GM18858 (cell line): Measurements from ENCODE around the gene ADM.

Experiments
- ATAC-seq: cut with Tn5 transposase; IDR thresholded peaks from one replicate; pipeline ENCODE4 v1.9.1; 2021; ENCODE audit not compliant: unreplicated experiment

Gene ADM

DNA sequence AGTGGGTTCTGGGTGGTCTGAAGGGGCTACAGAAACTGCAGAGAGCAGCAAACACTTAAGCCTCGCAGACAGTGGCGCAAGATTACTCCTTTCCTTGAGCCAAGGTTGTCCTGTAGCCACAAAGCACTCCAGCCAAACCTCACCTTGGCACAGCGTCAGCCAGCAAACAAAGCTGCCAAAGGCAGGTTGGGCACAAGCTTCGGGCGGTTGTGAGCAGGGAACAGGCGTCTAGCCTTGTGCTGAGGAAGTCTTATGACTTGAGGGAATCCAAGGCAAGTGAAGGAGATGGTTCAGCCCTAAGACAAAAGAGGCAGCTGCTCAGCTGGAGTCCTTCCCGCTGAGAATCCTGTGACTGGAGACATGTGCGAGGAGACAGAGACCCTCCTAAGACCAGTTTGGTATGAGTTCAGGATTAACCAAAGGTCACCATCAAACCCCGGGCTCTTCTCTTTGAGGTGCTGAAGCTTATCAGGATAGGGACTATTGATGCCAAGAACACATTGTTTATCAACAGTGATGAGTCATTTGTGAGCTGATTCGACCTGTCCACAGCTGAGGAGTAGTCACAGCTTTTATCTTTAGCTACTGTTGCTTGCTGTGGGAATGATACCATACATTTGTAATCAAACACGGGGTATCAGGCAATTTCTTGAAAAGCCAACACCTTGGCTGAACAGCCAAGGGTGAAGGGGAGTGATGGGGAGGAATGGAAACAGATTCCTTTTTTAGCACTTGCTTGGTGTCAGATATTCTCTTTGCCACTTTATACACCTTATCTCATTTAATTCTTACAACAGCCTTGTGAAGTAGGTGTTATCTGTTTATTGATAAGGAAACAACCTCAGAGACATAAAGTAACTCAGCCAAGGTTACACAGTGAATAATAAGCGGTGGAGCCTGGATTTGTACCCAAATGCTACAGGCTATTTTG is 4.6 kb downstream of the ADM start:
- ATAC-seq: no peak

DNA sequence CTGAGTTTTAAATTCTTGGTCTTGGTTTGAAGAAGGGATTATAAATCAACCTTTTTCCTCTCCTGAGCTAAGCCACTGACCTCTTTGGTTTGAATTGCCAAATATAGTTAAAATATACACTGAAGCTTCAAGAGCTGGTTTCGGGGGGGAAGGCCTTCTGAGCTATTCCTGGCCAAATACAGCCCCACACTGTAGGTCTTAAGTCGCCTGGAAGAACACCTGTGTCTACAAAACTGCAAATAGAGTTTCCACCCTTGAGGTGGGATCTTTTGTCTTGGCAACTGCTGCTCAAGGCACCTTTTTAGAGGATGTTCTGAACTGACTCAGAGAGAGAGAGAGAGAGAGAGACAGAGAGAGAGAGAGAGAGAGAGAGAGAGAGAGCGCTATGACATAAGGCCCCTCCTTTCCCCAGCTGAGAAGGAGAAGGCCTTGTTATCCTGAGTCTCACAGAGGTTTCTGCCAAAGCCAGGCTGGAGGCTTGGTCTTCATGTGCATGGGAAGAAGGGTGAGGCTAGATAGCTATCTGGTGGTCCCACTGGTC is 5.5 kb downstream of the ADM start:
- no peak for ATAC-seq

- no peak for ATAC-seq
Measured at GRCh38 chr11:10311802-10312201, 6.9 kb downstream of the ADM start.

DNA sequence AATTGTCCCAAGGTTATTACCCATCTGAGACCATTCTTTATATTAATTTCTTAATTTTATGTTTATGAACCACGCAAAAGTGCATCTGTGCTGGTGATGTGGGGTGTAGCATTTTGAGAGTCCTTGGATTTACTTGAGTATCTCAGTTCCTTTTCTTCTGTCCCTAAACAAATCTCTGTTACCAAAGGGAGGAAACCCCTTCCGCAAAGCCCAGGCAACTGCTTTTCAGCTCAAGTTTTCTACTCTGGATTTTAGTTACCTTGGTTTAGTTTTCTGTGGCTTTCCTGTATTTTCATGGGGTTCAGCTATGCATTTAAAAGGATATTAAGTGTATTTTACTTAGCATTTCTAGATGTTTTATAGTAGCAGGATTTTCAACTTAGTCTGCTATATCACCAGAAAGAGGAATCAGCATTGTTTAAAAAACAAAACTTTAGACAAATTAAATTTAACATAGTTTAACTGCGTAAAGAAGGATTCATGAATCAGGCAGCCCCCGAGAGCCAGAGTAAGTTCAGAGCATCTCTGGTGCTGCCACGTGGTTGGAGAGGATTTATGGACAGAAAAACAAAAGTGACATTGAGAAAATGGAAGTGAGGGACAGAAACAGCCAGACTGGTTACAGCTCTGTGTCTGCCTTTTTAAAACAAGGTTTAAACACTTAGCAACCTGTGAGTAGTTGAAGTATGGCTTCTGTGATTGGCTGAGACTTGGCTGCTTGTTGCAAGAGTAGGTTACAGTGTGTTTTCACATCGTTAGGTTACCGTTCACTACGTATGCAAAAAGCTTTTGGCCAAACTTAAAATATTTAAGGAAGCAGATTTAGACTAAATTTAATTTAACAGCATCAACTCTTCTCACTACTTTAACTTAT is 9.6 kb downstream of the ADM start:
- ATAC-seq: peak; percentile 79

- no peak for ATAC-seq
Measured at GRCh38 chr11:10315083-10315482, 10.2 kb downstream of the ADM start.

DNA sequence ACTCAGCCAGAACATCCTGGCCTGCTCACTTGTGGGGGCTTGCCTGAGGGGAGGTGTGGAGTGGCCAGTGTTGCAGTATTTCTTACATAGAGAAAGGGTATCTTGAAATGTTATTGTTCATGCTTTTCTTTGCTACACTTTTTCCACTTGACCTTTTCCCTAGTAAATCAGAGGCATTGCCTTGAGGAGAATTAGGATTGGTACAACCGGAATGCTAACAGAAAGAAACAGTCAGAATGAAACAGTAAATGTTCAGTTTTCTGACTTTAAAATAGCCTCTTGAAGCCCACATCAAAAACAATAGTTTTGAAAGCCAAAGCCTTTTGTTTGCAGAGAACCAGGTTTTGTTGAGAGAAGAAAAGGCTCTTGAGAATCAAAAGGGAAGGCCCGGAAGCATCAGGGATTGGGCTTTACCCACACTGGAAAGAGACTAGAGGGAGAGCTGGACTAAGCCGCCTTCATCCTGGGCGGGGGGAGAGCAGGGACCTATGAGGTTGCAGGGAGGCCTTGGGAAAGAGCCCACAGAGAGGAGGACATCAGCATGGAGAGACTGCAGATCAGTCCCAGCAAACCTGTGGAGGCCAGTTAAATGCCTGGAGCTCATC is 12.4 kb downstream of the ADM start:
- ATAC-seq: no peak

DNA sequence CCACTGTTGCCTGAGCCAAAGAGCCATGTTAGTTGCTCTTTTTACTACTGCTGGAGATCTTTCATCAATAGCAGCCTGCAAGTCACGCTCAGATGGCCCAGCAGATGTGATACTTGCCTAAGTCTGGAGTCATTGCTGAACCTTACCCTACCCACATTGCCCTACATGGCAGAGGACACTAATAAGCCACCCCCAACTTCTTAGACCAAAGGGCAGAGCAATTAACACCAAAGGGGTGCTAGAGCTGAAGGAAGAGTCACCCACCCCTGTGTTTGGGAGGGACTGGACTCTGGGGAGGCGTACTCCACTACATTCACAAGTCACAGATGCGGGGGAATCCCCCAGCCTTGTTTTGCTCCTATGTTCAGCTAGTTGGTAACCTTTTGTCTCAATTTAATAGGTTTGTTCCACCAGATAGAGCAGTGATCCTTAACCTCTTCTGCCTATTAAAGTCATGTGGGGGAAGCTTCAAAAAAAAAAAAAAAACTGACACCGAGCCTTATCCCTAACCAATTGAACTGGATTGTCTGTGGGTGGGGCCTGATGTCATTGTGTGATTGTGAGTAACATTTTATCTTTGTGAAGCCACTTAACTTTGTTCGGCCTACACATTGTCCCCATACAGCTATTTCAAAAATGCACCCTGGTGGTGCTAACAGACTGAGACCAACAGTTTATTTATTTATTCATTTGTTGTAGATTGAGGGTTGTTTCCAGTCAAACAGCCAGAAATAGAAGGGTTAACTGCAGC is 13.1 kb downstream of the ADM start:
- ATAC-seq: peak; percentile 39

DNA sequence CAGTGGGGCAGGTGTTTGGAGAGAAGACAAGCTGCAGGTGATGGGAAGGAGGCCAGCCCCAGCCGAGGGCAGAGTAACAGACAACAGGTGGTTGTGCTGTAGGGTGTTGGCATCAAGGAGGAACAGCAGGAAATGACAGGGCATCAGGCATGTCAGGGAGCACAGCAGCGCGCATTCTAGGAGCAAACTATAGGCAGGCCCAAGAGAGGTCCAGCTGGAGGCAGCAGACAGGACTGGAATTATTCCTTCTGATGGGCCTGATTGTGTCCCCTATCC is 13.6 kb downstream of the ADM start:
- no peak for ATAC-seq

DNA sequence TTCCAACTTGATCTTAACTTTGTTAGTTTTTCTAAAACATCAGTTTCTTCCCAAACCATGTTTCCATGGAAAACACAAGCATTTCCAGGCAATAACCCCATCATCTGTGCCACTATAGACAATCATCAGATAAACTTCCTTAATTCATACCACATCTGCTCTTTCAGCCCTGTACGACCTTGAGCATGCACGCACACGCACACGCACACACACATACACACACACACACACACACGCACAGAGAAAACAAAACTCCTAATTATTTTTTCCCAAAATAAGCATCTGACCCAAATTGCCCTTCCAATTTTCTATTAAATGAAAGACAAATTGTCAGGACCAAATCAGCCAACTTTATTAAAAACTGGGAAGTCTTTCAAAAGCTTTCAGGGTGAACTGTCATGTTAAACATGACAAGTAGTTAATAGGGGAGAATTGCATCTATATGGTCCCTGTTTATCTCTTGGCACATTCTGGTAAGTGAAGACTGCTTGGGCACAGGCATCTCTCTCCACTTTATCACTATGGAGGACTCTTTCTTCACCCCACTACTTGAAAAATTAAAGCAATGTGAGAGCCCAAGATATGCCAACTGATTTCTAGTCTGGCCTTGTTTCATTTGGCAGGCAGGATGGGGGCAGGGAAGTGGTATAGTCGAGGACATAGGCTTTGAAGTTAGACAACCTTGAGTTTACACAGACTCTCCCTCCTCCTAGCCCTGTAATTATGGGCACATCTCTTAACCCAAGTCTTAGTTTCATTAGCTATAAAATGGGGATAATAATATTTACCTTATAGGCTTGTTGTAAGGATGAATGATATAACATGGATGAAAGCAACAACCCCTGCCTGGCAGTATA is 15.1 kb downstream of the ADM start:
- ATAC-seq: no peak

GRCh38 chr11:10320736-10321465 is 16.0 kb downstream of the ADM start:
- ATAC-seq: no peak

DNA sequence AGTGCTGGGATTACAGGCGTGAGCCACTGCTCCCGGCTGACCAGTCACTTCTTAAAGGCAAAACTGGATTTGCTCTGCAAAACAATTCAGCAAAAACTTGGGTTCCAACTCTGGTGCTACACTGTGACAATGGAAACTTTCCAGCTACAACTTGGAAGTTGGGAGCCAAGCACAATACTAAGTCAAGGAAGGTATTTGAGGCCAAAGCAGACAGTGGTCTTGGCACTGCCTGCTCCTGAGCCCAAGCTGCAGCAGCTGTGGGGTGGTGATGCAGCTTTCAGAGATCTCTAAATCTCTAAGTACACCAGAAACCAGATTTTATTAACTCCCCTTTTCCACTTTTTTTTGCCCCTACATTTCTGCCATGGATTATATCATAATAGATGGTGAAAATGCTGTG is 17.5 kb downstream of the ADM start:
- ATAC-seq: no peak

DNA sequence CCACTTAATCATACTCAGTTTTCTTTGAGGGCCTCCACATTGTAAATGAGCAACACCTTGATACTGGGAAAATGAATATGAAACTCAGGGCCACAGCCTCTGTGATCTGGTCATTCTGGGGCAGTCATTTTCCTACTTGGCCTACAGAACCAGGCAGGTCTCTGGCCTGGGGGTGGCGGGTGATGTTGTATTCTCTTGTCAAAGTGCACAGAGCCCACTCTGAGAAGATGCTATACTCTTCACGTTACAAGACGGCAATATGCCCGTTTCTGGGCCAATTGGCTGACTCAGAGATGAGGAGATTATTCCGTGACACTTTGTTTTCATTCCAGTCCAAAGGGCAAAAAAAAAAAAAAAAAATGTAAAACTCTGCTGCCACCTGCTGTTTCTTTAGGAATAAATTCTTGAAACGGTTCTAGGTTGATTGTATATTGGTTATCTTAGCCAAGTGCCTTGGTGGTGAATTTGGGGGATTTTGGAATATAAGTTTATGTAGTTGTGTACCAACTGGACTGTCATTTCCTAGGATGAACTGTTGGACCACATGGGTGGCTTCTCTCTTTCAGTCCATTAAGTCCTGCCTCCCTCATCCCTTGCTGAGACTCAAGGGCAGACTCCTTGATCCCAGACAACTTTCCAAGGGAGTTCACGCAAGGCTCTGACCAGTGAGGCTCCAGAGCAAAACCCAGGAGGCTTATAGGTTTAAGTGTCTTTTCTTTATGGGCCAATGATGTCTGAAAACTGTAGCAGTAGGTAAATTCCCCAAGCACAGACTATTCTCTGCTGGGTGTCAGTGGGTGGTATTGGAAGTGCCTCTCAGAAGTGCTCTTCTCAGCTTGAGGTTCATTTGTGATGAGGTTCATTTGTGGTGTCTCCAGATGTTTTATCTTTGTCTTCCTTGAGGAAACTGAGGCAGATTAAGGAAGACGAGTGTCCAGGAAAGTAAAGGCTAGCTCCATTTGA is 18.2 kb downstream of the ADM start:
- ATAC-seq: no peak

- ATAC-seq: no peak
Measured at GRCh38 chr11:10323793-10324170, 18.9 kb downstream of the ADM start.

- ATAC-seq: no peak
Measured at GRCh38 chr11:10324474-10324873, 19.6 kb downstream of the ADM start.

DNA sequence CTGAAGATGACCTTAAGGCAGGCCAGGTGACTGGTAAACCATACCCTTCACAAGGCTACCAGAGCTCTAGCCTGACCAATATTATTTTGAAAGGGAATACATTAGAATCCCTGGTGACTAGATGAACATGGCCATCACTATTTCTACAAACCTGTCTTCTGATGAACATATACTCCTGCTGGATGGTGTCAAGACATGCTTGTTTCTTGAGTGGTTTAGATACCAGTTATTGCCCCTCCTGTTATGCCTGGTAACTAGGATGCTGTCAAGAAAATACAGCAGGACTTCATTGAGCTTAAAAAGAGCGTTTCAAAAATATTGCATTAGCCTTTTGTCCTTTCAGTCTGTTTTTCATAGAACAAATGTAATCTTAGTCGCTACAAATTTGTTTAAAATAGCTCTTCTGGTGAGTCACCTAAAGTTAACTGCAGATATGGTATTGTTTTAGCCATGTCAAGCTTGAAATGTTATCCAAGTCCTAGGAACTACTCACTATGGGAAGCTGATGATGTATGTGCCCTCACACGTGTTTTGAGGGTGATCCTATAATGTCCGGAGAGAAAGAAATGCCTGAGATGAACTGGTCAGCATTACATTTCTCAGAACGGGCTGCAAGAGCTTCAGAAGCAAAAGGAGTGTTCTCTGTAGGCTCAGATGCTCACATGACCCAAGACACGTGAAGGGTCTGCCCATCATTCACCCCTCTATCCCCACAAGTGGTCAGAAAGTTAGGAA is 20.6 kb downstream of the ADM start:
- no peak for ATAC-seq

GRCh38 chr11:10326012-10326964 is 21.4 kb downstream of the ADM start:
- no peak for ATAC-seq
